ENCODE data around the gene CACNA1S. TPM values are rescaled to one million over a fixed set of nuclear protein-coding genes. Genes with fewer than 3 reads are reported as not detected.

CACNA1S gene
- total and polyA plus RNA-seq, 12 donors, result under 0.01 to 0.09 (median 0.05) TPM; not detected in 7

GRCh38 chr1:201011616-201012015 lies 100.6 kb downstream of the CACNA1S start:
- Histone ChIP-seq H3K4me3 (no peak overlapping the region), H3K9me3 (no peaks in the 10 kb centered on the region), H3K27me3 (peaks cover 4 to 56% (median 27%) of the 10 kb centered on the region in 7 donors), H3K27ac (no peak overlapping the region), H3K36me3 (no peaks in the 10 kb centered on the region), H3K4me1 (peaks cover 0 to 50% (median 26%) of the 10 kb centered on the region in 9 donors)
- DNase-seq (no peak), ATAC-seq (no peak)
- 43 to 58% methylated on average over 3 of the region's 3 CpGs for WGBS, 2 donors
- TF ChIP-seq, protein P1, sequence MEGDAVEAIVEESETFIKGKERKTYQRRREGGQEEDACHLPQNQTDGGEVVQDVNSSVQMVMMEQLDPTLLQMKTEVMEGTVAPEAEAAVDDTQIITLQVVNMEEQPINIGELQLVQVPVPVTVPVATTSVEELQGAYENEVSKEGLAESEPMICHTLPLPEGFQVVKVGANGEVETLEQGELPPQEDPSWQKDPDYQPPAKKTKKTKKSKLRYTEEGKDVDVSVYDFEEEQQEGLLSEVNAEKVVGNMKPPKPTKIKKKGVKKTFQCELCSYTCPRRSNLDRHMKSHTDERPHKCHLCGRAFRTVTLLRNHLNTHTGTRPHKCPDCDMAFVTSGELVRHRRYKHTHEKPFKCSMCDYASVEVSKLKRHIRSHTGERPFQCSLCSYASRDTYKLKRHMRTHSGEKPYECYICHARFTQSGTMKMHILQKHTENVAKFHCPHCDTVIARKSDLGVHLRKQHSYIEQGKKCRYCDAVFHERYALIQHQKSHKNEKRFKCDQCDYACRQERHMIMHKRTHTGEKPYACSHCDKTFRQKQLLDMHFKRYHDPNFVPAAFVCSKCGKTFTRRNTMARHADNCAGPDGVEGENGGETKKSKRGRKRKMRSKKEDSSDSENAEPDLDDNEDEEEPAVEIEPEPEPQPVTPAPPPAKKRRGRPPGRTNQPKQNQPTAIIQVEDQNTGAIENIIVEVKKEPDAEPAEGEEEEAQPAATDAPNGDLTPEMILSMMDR (IDR thresholded peaks at IDR 0.05), result no peak
- intact Hi-C loops (cut with DNase I), result no loop called here

- ATAC-seq, result no peak
- Histone ChIP-seq H3K36me3 (peaks cover 0 to 6% (median 0%) of the 10 kb centered on the region in 9 donors), H3K27me3 (peaks cover 4 to 48% (median 27%) of the 10 kb centered on the region in 7 donors), H3K27ac (no peak overlapping the region), H3K9me3 (no peaks in the 10 kb centered on the region), H3K4me1 (peaks cover 0 to 35% (median 10%) of the 10 kb centered on the region in 9 donors), H3K4me3 (no peak overlapping the region)
- TF ChIP-seq, protein P1 (IDR thresholded peaks at IDR 0.05), result no peak
- no peak for DNase-seq
- 82 to 88% methylated on average over 11 of the region's 11 CpGs for WGBS, 2 donors
- intact Hi-C loops (cut with DNase I), result no loop called here
These were observed 102.1 kb downstream of the CACNA1S start for GRCh38 chr1:201009962-201010645.

DNA sequence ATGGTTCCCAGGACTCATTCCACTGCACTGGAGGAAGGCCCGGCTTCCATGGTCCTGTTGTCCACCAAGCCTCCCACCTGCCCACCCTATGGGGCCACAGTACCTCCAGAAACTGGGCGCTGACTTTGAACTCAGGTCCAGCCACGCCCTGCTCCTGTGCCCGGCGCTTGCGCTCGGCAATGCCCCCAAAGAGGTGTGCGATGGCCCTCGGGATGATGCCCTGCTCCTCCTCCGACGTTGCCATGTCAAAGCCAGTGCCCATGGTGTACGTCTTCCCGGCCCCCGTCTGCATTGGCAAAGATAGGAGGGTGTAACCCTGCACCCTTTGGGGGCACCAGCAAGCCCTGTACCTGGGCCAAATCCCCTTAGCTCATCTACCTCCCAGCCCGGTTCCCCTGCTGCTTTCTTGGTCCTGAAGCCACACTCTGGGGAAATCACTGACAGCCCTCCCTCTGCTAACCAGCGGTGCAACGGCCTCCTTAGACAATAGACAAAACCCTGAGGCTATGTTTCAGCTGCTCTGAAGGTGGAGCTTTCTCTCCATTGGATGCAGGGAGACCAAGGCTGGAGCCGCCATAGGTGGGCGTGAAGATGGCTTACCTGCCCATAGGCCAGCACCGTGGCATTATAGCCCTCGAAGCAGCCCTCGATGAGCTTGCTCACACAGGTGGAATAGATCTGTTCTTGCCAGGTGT lies 103.4 kb downstream of the CACNA1S start:
- Histone ChIP-seq H3K27ac (no peak overlapping the region), H3K4me3 (no peak overlapping the region), H3K27me3 (peaks cover 0 to 39% (median 20%) of the 10 kb centered on the region in 7 donors), H3K36me3 (peaks cover 0 to 17% (median 0%) of the 10 kb centered on the region in 9 donors), H3K4me1 (peaks cover 0 to 22% (median 0%) of the 10 kb centered on the region in 9 donors), H3K9me3 (no peaks in the 10 kb centered on the region)
- TF ChIP-seq, protein P1 (IDR thresholded peaks at IDR 0.05), result no peak
- WGBS, 2 donors, result 95 to 96% methylated on average over 22 of the region's 22 CpGs
- ATAC-seq (no peak), DNase-seq (no peak)
- intact Hi-C loops (cut with DNase I), result no loop called here

GRCh38 chr1:201007481-201007880 lies 104.7 kb downstream of the CACNA1S start:
- peaks cover 0 to 26% (median 0%) of the 10 kb centered on the region in 9 donors for H3K36me3 ChIP-seq
- H3K9me3 ChIP-seq, result no peaks in the 10 kb centered on the region
- no peak for DNase-seq
- 90 to 98% methylated on average over 5 of the region's 5 CpGs for WGBS, 2 donors
- no peak for ATAC-seq
- H3K4me1 ChIP-seq, result peaks cover 0 to 9% (median 0%) of the 10 kb centered on the region in 9 donors
- H3K4me3 ChIP-seq, result no peak overlapping the region
- intact Hi-C loops (cut with DNase I), result no loop called here
- peaks cover 0 to 29% (median 11%) of the 10 kb centered on the region in 7 donors for H3K27me3 ChIP-seq
- TF ChIP-seq, protein P1 (IDR thresholded peaks at IDR 0.05), result no peak
- no peak overlapping the region for H3K27ac ChIP-seq
